ENCODE measurements around the gene NCAPG2.
"Not testable (repeated sequence)": the region's sequence is repeated elsewhere in the genome, so short reads cannot be mapped to it uniquely, and the experiment has no call there.

Gene NCAPG2

DNA sequence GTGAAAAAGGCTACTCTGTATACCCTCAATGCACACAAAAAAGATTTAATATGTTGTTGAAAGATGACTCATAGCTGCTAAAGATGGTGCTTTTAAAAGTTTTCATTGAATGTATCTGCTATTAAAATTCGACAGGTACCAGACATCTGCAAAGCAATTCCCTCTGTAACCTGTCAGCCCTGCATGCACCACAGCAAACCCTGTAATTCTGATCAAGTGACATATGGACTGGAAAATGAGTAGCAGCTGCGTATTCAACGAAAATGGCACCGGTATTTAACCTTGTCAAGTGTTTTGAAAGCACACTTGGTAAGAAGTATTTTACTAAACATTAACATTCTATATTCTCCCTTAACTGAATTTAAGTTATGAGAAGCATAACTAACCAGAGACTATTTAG lies 58.8 kb downstream of the NCAPG2 start:
- in situ Hi-C loops (cut with HindIII; ENCODE audit: low sequenced_read_pairs) = no loop called here

GRCh38 chr7:158642149-158642548 lies 62.5 kb downstream of the NCAPG2 start:
- in situ Hi-C loops (cut with HindIII; ENCODE audit: low sequenced_read_pairs) = no loop called here

DNA sequence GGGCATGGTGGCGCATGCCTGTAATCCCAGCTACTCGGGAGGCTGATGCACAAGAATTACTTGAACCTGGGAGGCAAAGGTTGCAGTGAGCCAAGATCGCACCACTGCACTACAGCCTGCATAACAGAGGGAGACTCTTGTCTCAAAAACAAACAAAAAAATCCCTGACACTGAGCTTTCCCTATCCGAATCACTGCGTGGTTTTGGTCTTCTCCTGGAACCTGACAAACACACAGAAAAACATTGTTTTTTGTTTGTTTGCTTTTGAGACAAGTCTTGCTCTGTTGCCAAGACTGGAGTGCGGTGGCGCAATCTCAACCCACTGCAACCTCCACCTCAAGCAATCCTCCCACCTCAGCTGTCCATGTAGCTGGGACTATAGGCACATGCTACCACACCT lies 66.6 kb downstream of the NCAPG2 start:
- in situ Hi-C loops (cut with HindIII; ENCODE audit: low sequenced_read_pairs) = no loop called here

DNA sequence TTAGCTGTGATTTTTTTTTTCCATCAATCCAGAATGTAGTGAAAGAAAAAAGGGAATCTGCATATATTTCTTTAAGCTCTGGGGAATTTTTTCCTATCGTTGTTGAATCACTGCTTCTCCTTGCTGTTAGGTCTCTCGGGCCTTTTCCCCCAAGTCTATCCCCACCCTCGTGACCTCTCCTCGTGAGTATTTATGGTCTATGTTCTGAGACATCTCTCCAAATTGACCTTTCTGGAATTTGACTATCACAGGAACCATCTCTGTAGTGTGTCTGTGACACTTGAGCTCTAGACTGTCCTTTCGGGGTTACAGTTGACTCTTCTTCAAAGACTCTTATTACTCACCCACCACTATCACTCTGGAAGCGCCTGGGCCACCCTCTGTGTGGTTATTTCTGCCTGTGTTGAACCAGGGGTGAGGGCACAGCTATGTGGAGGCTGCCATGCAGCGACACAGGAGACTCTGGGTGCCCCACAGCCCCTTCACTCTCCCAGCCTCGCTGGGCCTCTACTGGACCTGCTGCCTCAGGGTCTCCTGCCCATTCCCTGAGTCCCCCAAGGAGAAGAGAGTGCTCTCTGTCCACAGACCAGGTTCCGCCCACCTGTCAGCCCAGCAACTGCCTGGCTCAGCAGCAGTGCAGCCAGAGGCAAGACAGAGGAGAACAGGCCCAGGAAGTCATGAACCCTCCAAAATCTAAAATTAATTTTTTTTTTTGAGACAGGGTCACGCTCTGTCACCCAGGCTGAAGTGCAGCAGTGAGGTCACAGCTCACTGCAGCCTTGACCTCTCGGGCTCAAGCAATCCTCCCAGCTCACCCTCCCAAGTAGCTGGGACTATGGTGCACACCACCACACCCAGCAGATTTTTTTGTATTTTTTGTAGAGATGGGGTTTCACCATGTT lies 71.3 kb downstream of the NCAPG2 start:
- in situ Hi-C loops (cut with HindIII; ENCODE audit: low sequenced_read_pairs) = no loop called here

DNA sequence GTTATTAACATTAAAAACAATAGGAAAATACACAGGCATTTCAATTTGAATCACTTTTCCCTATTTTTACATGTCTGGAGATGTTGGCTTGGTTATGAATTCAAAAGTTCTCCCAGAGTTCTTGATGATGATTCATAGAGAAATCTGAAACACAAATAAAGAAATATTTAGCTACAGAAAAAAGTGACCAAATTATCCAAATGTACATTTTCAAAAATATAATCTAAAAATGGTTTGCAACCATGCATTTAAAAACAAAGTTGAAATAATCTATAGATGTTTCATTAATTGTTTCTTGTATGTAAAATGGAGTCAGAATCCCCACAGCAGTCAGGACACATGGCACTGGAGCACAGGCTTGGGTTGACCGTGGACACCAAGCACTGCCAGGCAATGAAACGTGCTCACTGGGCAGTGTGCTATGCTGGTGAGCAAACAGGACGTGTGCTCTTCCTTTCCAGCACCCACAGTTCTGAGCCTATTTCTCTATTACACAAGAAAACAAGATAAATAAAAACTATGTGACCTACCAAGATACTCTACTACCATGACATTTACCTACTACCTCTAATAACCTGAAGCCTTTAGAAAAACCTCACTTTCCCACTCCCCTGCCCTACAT lies 72.9 kb downstream of the NCAPG2 start:
- in situ Hi-C loops (cut with HindIII; ENCODE audit: low sequenced_read_pairs) = no loop called here

- in situ Hi-C loops (cut with HindIII; ENCODE audit: low sequenced_read_pairs) = not testable (repeated sequence)
Measured at GRCh38 chr7:158626289-158626688, 78.3 kb downstream of the NCAPG2 start.

GRCh38 chr7:158623241-158623640 lies 81.4 kb downstream of the NCAPG2 start:
- in situ Hi-C loops (cut with HindIII; ENCODE audit: low sequenced_read_pairs) = no loop called here

GRCh38 chr7:158620839-158621441 lies 83.7 kb downstream of the NCAPG2 start:
- in situ Hi-C loops (cut with HindIII; ENCODE audit: low sequenced_read_pairs) = no loop called here

- in situ Hi-C loops (cut with HindIII; ENCODE audit: low sequenced_read_pairs) = no loop called here
Measured at GRCh38 chr7:158620418-158620817, 84.2 kb downstream of the NCAPG2 start.

DNA sequence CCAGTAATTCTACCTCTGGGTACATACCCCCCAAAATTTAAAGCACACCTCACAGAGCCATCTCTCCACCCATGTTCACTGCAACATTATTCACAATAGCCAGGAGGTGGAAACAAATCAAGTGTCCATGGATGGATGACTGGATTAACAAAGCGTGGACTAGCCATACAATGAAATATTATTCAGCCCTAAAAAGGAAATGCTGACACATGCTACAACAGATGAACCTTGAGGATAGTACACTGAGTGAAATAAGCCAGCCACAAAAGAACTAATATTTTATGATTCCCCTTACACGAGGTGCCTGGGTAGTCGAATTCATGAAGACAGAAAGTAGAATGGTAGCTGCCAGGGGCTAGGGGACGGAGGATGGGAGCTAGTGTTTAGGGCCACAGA lies 85.9 kb downstream of the NCAPG2 start:
- in situ Hi-C loops (cut with HindIII; ENCODE audit: low sequenced_read_pairs) = no loop called here

DNA sequence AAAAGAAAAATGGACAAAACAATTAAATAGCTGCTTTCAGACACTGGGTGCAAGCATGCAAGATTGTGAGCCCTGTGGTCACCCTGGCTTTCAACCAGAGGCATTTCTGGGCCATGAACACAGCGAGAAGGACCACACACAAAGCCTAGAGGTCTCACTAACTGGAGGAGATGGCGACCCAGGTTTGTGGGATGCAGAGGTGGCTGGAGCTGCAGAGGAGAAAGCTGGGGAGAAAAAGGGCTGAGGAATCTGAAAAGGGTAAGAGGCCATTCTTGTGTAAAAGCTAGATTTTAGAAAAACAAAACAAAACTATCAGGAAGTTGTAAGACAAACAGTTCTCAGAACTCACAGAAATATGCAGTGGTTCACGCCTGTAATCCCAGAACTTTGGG lies 86.9 kb downstream of the NCAPG2 start:
- in situ Hi-C loops (cut with HindIII; ENCODE audit: low sequenced_read_pairs) = no loop called here

- in situ Hi-C loops (cut with HindIII; ENCODE audit: low sequenced_read_pairs) = no loop called here
Measured at GRCh38 chr7:158616050-158616449, 88.6 kb downstream of the NCAPG2 start.

DNA sequence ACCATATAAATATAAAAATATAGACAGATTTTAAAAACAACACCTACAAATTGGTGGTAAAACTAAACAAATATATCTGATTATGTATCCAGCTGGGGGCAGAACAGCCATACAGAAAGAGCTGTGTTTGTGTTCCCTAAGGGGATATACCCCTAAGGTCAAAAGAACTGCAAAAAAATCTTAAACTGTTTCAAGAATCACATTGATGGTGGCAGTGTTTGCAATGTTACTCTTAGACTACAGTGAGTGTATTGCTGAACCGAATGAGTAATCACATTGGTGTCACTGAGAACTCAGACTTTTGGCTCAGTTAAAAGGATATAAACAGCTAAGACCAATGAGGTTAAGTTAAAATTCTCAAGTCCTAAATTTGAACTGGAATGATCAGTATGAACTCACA lies 89.9 kb downstream of the NCAPG2 start:
- in situ Hi-C loops (cut with HindIII; ENCODE audit: low sequenced_read_pairs) = no loop called here

- in situ Hi-C loops (cut with HindIII; ENCODE audit: low sequenced_read_pairs) = no loop called here
Measured at GRCh38 chr7:158613481-158613880, 91.1 kb downstream of the NCAPG2 start.

DNA sequence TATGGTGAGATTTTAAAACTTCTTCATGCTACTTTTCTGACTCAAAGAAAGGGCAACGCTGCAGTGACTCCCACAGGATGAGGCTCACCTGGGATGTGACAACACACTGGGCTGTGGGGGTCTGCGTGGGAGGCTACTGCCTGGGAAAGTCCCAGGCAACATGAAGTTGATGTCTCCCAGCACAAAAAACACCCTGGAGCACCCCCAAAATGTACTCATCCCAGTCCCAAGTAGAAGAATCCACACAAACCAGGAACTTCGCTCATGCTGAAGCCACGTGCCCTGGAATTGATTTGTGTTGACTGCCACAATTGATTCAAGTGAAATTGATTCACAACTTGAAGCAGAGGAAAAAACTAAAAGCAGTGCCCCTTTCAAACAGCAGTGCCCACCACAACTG lies 92.1 kb downstream of the NCAPG2 start:
- in situ Hi-C loops (cut with HindIII; ENCODE audit: low sequenced_read_pairs) = no loop called here

- in situ Hi-C loops (cut with HindIII; ENCODE audit: low sequenced_read_pairs) = no loop called here
Measured at GRCh38 chr7:158611541-158611940, 93.1 kb downstream of the NCAPG2 start.

DNA sequence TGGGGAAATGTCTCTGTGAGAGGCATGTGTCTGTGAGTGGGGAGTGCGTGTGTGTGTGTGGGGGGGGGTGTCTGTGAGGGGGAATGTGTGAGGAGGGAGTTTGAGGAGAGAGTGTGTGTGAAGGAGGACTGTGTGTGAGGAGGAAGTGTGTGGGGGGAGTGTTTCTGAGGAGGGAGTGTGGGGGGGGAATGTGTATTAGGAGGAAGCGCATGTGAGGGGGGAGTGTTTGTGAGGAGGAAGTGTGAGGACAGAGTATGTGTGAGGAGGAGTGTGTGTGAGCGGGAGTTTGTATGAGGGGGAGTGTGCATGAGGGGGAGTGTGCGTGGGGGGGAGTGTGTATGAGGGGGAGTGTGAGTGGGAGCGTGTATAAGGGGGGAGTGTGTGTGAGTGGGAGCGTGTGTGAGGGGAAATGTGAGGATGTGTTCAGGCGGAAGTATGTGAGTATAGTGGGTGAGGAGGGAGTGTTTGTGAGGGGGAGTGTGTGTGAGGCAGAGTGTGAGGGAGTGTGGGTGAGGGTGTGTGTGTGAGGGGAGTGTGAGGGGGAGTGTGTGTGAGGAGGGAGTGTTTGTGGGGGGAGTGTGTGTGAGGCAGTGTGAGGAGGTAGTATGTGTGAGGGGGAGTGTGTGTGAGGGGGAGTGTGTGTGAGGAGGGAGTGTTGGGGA lies 95.2 kb downstream of the NCAPG2 start:
- in situ Hi-C loops (cut with HindIII; ENCODE audit: low sequenced_read_pairs) = no loop called here

- in situ Hi-C loops (cut with HindIII; ENCODE audit: low sequenced_read_pairs) = no loop called here
Measured at GRCh38 chr7:158607563-158607962, 97.0 kb downstream of the NCAPG2 start.

- in situ Hi-C loops (cut with HindIII; ENCODE audit: low sequenced_read_pairs) = no loop called here
Measured at GRCh38 chr7:158606671-158607424, 97.8 kb downstream of the NCAPG2 start.

GRCh38 chr7:158606129-158606528 lies 98.5 kb downstream of the NCAPG2 start:
- in situ Hi-C loops (cut with HindIII; ENCODE audit: low sequenced_read_pairs) = no loop called here
